Mononuclear cell (primary cell): Measurements from ENCODE around the gene TEPSIN. TPM values are rescaled to one million over a fixed set of nuclear protein-coding genes. Genes with fewer than 3 reads are reported as not detected.

Experiments used
- total RNA-seq: library from RNA; depleted of rRNA; stranded (reverse); fragments of >200 nt; gene quantifications from one replicate; pipeline ENCODE4 v1.2.3, GENCODE V29; 2012

Gene TEPSIN
- total RNA-seq, 1 donor, result 39.6 TPM

Other genes with a start within 250 kb of the TEPSIN start
- 14.4 TPM for gene CHMP6, start 247.2 kb downstream of the TEPSIN start, total RNA-seq
- 5.1 TPM for gene BAIAP2, start 203.9 kb downstream of the TEPSIN start, total RNA-seq
- not detected for gene PVALEF, start 73.5 kb downstream of the TEPSIN start, total RNA-seq
- 2.0 TPM for gene AATK, start 72.8 kb downstream of the TEPSIN start, total RNA-seq
- gene CEP131, start 16.1 kb downstream of the TEPSIN start, total RNA-seq, result 4.8 TPM
- 9.3 TPM for gene NDUFAF8, start 263 bp upstream of the TEPSIN start, total RNA-seq
- 30.9 TPM for gene SLC38A10, start 56.3 kb upstream of the TEPSIN start, total RNA-seq
- gene BAHCC1, start 156.4 kb upstream of the TEPSIN start, total RNA-seq, result 2.0 TPM